ENCODE data around the gene SMG5.

Gene SMG5

DNA sequence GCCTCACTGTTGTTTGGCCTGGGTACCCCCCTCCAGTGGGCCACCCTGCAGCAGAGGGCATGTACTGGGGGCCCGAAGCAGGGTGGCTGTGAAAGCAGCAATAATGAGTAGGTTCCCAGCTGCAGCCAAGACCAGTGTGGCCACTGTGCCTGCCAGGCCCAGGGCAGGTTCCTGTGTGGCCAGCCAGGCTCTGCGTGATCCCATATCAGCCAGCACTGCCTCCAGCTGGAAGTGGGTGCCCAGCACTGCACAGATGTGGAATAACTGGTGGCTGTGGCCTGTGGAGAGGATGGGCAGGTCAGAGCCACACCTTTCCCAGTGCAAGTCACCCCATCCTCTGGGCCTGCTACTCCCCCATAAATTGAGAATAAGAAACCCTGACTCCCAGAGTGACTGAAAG lies 38.5 kb downstream of the SMG5 start:
- WGBS, 2 experiments (ENCODE audit: insufficient coverage in 2 of 2), result 75 to 100% methylated on average over 2 of the region's 2 CpGs
- no peaks in the 10 kb centered on the region for H3K9me3 ChIP-seq (ENCODE audit: control insufficient read depth, low read length)

DNA sequence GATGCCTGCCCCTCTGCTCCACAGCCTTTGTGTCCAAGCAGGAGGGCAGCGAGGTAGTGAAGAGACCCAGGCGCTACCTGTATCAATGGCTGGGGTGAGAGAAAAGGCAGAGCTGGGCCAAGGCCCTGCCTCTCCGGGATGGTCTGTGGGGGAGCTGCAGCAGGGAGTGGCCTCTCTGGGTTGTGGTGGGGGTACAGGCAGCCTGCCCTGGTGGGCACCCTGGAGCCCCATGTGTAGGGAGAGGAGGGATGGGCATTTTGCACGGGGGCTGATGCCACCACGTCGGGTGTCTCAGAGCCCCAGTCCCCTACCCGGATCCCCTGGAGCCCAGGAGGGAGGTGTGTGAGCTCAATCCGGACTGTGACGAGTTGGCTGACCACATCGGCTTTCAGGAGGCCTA lies 39.9 kb downstream of the SMG5 start:
- WGBS, 2 experiments (ENCODE audit: insufficient coverage in 2 of 2), result 90 to 93% methylated on average over 7 to 9 of the region's 10 CpGs
- H3K9me3 ChIP-seq (ENCODE audit: control insufficient read depth, low read length), result no peaks in the 10 kb centered on the region
- peaks cover 23% of the 10 kb centered on the region for H3K36me3 ChIP-seq (ENCODE audit: control insufficient read depth, insufficient read depth, low read length)
- peaks cover 10% of the 10 kb centered on the region for H3K4me1 ChIP-seq (ENCODE audit: control insufficient read depth, insufficient read depth, low read length, poor library complexity, severe bottlenecking)
- no peak overlapping the region for H3K27ac ChIP-seq (ENCODE audit: low read depth, low read length, severe bottlenecking)
- no peak overlapping the region for H3K4me3 ChIP-seq (ENCODE audit: extremely low read depth, insufficient read depth, low read length, poor library complexity, severe bottlenecking)

More for the DNA sequence above, 38.5 kb downstream of the SMG5 start:
- H3K36me3 ChIP-seq (ENCODE audit: control insufficient read depth, insufficient read depth, low read length), result peaks cover 21% of the 10 kb centered on the region
- no peak overlapping the region for H3K27ac ChIP-seq (ENCODE audit: low read depth, low read length, severe bottlenecking)
- peaks cover 20% of the 10 kb centered on the region for H3K4me1 ChIP-seq (ENCODE audit: control insufficient read depth, insufficient read depth, low read length, poor library complexity, severe bottlenecking)
- H3K4me3 ChIP-seq (ENCODE audit: extremely low read depth, insufficient read depth, low read length, poor library complexity, severe bottlenecking), result no peak overlapping the region

- 95% methylated on average over 8 to 13 of the region's 14 CpGs for WGBS, 2 experiments (ENCODE audit: insufficient coverage in 2 of 2)
These were observed 40.7 kb downstream of the SMG5 start, which contains the start of gene BGLAP for GRCh38 chr1:156241926-156242325. TSS of gene BGLAP (plus strand) at chr1:156242184. CDS start at chr1:156242232, 48 bp downstream.

DNA sequence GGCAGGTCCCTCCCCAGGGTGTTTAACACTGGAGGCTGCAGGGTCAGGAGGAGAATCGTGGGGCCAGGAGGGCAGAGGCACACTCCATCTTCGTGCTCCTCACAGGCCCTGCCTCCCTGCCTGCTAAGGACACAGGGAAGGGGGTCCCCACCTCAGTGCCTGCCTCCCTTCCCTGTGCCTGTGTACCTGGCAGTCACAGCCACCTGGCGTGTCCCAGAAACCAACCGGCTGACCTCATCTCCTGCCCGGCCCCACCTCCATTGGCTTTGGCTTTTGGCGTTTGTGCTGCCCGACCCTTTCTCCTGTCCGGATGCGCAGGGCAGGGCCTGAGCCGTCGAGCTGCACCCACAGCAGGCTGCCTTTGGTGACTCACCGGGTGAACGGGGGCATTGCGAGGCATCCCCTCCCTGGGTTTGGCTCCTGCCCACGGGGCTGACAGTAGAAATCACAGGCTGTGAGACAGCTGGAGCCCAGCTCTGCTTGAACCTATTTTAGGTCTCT lies 41.3 kb downstream of the SMG5 start:
- Histone ChIP-seq H3K4me1 (ENCODE audit: control insufficient read depth, insufficient read depth, low read length, poor library complexity, severe bottlenecking) (peaks cover 7% of the 10 kb centered on the region), H3K27ac (ENCODE audit: low read depth, low read length, severe bottlenecking) (peak overlapping the region; percentile 10), H3K36me3 (ENCODE audit: control insufficient read depth, insufficient read depth, low read length) (peaks cover 34% of the 10 kb centered on the region), H3K4me3 (ENCODE audit: extremely low read depth, insufficient read depth, low read length, poor library complexity, severe bottlenecking) (no peak overlapping the region), H3K9me3 (ENCODE audit: control insufficient read depth, low read length) (no peaks in the 10 kb centered on the region)
- WGBS, 2 experiments (ENCODE audit: insufficient coverage in 2 of 2), result 77 to 85% methylated on average over 11 to 15 of the region's 15 CpGs

More at GRCh38 chr1:156241926-156242325, 40.7 kb downstream of the SMG5 start, which contains the start of gene BGLAP:
- Histone ChIP-seq H3K4me3 (ENCODE audit: extremely low read depth, insufficient read depth, low read length, poor library complexity, severe bottlenecking) (no peak within 1 kb of the TSS), H3K4me1 (ENCODE audit: control insufficient read depth, insufficient read depth, low read length, poor library complexity, severe bottlenecking) (peaks cover 7% of the 10 kb centered on the region), H3K27ac (ENCODE audit: low read depth, low read length, severe bottlenecking) (peak within 1 kb of the TSS; percentile 10), H3K9me3 (ENCODE audit: control insufficient read depth, low read length) (no peaks in the 10 kb centered on the region), H3K36me3 (ENCODE audit: control insufficient read depth, insufficient read depth, low read length) (peaks cover 28% of the 10 kb centered on the region)

GRCh38 chr1:156238248-156238647 lies 44.4 kb downstream of the SMG5 start:
- Histone ChIP-seq H3K9me3 (ENCODE audit: control insufficient read depth, low read length) (no peaks in the 10 kb centered on the region), H3K4me3 (ENCODE audit: extremely low read depth, insufficient read depth, low read length, poor library complexity, severe bottlenecking) (no peak overlapping the region), H3K4me1 (ENCODE audit: control insufficient read depth, insufficient read depth, low read length, poor library complexity, severe bottlenecking) (peaks cover 8% of the 10 kb centered on the region), H3K27ac (ENCODE audit: low read depth, low read length, severe bottlenecking) (no peak overlapping the region), H3K36me3 (ENCODE audit: control insufficient read depth, insufficient read depth, low read length) (peaks cover 47% of the 10 kb centered on the region)
- WGBS, 2 experiments (ENCODE audit: insufficient coverage in 2 of 2), result 92 to 100% methylated on average over 3 to 4 of the region's 5 CpGs

- Histone ChIP-seq H3K9me3 (ENCODE audit: control insufficient read depth, low read length) (no peaks in the 10 kb centered on the region), H3K36me3 (ENCODE audit: control insufficient read depth, insufficient read depth, low read length) (peaks cover 47% of the 10 kb centered on the region), H3K4me3 (ENCODE audit: extremely low read depth, insufficient read depth, low read length, poor library complexity, severe bottlenecking) (no peak overlapping the region), H3K4me1 (ENCODE audit: control insufficient read depth, insufficient read depth, low read length, poor library complexity, severe bottlenecking) (peaks cover 15% of the 10 kb centered on the region), H3K27ac (ENCODE audit: low read depth, low read length, severe bottlenecking) (no peak overlapping the region)
- 98 to 99% methylated on average over 9 to 12 of the region's 12 CpGs for WGBS, 2 experiments (ENCODE audit: insufficient coverage in 2 of 2)
These were observed 46.5 kb downstream of the SMG5 start for GRCh38 chr1:156236164-156236563.

DNA sequence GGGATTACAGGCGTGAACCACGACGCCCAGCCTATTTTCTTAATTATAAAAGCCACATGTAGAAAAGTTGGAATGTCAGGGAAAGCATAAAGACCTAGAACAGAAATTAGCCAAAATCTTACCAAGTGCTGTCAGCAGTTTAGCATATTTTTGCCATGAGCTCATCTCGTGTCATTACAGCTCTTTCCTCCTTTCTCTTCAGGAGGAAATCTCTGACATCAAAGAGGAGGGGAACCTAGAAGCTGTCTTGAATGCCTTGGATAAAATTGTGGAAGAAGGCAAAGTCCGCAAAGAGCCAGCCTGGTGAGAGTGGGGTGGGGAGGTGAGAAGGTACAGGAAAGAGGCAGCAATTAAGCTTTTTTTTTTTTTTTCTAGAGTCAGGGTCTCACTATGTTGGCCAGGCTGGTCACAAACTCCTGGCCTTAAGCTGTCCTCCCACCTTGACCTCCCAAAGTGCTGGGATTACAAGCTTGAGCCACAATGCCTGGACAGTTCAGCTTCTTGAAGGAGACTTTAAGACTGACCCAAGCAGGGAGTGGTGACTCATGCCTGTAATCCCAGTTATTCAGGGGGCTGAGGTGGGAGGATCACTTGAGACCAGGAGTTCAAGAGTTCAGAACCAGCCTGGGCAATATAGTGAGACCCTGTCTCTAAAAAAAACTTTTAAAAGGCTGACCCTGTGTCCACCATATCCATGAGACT lies 49.0 kb downstream of the SMG5 start:
- Histone ChIP-seq H3K27ac (ENCODE audit: low read depth, low read length, severe bottlenecking) (peak overlapping the region; percentile 85), H3K4me1 (ENCODE audit: control insufficient read depth, insufficient read depth, low read length, poor library complexity, severe bottlenecking) (peaks cover 14% of the 10 kb centered on the region), H3K36me3 (ENCODE audit: control insufficient read depth, insufficient read depth, low read length) (peaks cover 38% of the 10 kb centered on the region), H3K4me3 (ENCODE audit: extremely low read depth, insufficient read depth, low read length, poor library complexity, severe bottlenecking) (no peak overlapping the region), H3K9me3 (ENCODE audit: control insufficient read depth, low read length) (no peaks in the 10 kb centered on the region)
- WGBS, 2 experiments (ENCODE audit: insufficient coverage in 2 of 2), result 83 to 85% methylated on average over 4 to 5 of the region's 5 CpGs

GRCh38 chr1:156232201-156232894 lies 50.3 kb downstream of the SMG5 start:
- H3K9me3 ChIP-seq (ENCODE audit: control insufficient read depth, low read length), result no peaks in the 10 kb centered on the region
- no peak overlapping the region for H3K4me3 ChIP-seq (ENCODE audit: extremely low read depth, insufficient read depth, low read length, poor library complexity, severe bottlenecking)
- H3K4me1 ChIP-seq (ENCODE audit: control insufficient read depth, insufficient read depth, low read length, poor library complexity, severe bottlenecking), result peaks cover 14% of the 10 kb centered on the region
- WGBS, 2 experiments (ENCODE audit: insufficient coverage in 2 of 2), result 93 to 96% methylated on average over 9 to 12 of the region's 12 CpGs
- H3K36me3 ChIP-seq (ENCODE audit: control insufficient read depth, insufficient read depth, low read length), result peaks cover 39% of the 10 kb centered on the region
- no peak overlapping the region for H3K27ac ChIP-seq (ENCODE audit: low read depth, low read length, severe bottlenecking)

DNA sequence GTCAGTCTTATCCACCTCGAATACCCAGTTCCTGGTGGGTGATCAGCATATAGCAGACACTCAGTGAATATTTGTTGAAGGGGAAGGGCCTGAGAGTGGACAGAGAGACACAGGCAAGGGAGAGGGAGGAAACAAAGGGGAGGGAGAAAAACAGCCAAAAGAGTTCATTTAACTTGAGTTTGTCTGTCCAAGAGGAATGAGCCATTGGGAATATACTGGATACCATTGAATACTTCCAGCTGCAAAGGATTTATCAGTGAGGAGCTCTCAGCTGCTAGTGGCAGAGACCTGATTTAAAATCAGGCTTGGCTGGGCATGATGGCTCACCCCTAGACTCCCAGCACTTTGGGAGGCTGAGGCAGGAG lies 52.2 kb downstream of the SMG5 start:
- peaks cover 35% of the 10 kb centered on the region for H3K36me3 ChIP-seq (ENCODE audit: control insufficient read depth, insufficient read depth, low read length)
- no peak overlapping the region for H3K27ac ChIP-seq (ENCODE audit: low read depth, low read length, severe bottlenecking)
- peaks cover 16% of the 10 kb centered on the region for H3K4me1 ChIP-seq (ENCODE audit: control insufficient read depth, insufficient read depth, low read length, poor library complexity, severe bottlenecking)
- no peak overlapping the region for H3K4me3 ChIP-seq (ENCODE audit: extremely low read depth, insufficient read depth, low read length, poor library complexity, severe bottlenecking)
- H3K9me3 ChIP-seq (ENCODE audit: control insufficient read depth, low read length), result no peaks in the 10 kb centered on the region
- 100% methylated on average over 1 of the region's 1 CpG; no CpG with 5 or more reads in 1 of the 2 experiments for WGBS, 2 experiments (ENCODE audit: insufficient coverage in 2 of 2)

- Histone ChIP-seq H3K27ac (ENCODE audit: low read depth, low read length, severe bottlenecking) (no peak overlapping the region), H3K36me3 (ENCODE audit: control insufficient read depth, insufficient read depth, low read length) (peaks cover 35% of the 10 kb centered on the region), H3K4me3 (ENCODE audit: extremely low read depth, insufficient read depth, low read length, poor library complexity, severe bottlenecking) (no peak overlapping the region), H3K4me1 (ENCODE audit: control insufficient read depth, insufficient read depth, low read length, poor library complexity, severe bottlenecking) (peaks cover 18% of the 10 kb centered on the region), H3K9me3 (ENCODE audit: control insufficient read depth, low read length) (no peaks in the 10 kb centered on the region)
- WGBS, 2 experiments (ENCODE audit: insufficient coverage in 2 of 2), result 92 to 95% methylated on average over 8 to 9 of the region's 11 CpGs
These were observed 52.7 kb downstream of the SMG5 start for GRCh38 chr1:156229809-156230472.
